ENCODE data around the gene CHDH. TPM values are rescaled to one million over a fixed set of nuclear protein-coding genes. Genes with fewer than 3 reads are reported as not detected.

Gene CHDH
- polyA plus RNA-seq (ENCODE audit: insufficient read length): 8.8 TPM
- long read RNA-seq, donor 1, full-length matches to known transcripts: 2 of 2 reads
- long read RNA-seq, donor 1, partial matches to known transcripts: 0 of 2 reads
- long read RNA-seq, donor 1, other reads (novel, unspliced or antisense): 0 of 2 reads
- long read RNA-seq, donor 2, full-length matches to known transcripts: 1 of 1 reads
- long read RNA-seq, donor 2, partial matches to known transcripts: 0 of 1 reads
- long read RNA-seq, donor 2, other reads (novel, unspliced or antisense): 0 of 1 reads
- long read RNA-seq, donor 3: 0 reads
- long read RNA-seq, donor 4: 0 reads
- long read RNA-seq, donor 5, full-length matches to known transcripts: 4 of 4 reads
- long read RNA-seq, donor 5, partial matches to known transcripts: 0 of 4 reads
- long read RNA-seq, donor 5, other reads (novel, unspliced or antisense): 0 of 4 reads
- long read RNA-seq, donor 6, full-length matches to known transcripts: 3 of 3 reads
- long read RNA-seq, donor 6, partial matches to known transcripts: 0 of 3 reads
- long read RNA-seq, donor 6, other reads (novel, unspliced or antisense): 0 of 3 reads
- long read RNA-seq, donor 7, full-length matches to known transcripts: 1 of 1 reads
- long read RNA-seq, donor 7, partial matches to known transcripts: 0 of 1 reads
- long read RNA-seq, donor 7, other reads (novel, unspliced or antisense): 0 of 1 reads
- long read RNA-seq, donor 8: 0 reads

- DNase-seq: peak; percentile 50
These were observed at the start of gene CHDH, which contains the start of gene IL17RB for GRCh38 chr3:53846134-53846850. Gene CHDH, minus strand, starts transcription at chr3:53846419. Its CDS starts 22,411 bp downstream, at chr3:53824008. Gene IL17RB, plus strand, starts transcription at chr3:53846568. Its CDS starts 21 bp downstream, at chr3:53846589.

- no peak for DNase-seq
These were observed 46.0 kb upstream of the CHDH start for GRCh38 chr3:53892286-53892637.

DNA sequence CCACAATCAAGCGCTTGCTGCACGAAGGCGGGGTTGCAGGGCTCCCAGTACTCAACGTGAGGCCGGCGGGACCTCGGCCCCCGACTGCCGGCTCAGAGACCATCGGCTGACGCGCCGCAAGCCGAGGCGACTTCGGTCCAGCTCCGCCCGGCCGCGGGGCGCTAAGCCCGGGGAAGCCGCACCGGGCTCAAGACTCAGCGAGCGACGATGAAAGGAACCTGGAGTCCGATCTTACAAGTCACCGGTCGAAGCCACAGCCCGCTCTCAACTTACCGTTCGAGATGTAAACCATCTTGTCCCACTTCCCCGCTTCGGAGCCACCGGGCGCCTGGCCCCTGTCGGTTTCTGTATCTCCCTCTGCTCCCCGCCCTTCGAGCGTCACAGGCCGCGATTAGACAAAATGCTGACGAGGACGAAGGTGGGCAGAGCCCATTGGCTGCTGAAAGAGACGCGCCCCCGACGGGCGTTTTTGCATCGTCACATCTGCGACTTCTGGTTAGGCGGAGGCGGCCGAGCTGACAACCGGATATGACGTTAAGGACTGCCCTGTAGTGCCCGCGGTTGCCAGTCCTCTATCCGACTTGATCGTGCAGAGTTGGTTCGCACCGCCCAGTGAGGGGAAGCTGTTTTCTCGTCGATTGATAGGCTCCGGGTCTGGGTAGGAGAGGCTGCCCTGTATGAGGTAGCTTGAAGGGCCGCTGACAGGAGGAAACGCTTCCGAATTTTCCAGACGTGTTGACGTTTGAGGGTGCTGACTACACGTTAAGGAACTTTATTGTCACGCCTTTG lies 45.5 kb upstream of the CHDH start, which contains the start of gene SELENOK:
SELENOK (minus strand) TSS at position 363 of the 789 bp plus-strand sequence.
- peak; percentile 99 for DNase-seq

DNA sequence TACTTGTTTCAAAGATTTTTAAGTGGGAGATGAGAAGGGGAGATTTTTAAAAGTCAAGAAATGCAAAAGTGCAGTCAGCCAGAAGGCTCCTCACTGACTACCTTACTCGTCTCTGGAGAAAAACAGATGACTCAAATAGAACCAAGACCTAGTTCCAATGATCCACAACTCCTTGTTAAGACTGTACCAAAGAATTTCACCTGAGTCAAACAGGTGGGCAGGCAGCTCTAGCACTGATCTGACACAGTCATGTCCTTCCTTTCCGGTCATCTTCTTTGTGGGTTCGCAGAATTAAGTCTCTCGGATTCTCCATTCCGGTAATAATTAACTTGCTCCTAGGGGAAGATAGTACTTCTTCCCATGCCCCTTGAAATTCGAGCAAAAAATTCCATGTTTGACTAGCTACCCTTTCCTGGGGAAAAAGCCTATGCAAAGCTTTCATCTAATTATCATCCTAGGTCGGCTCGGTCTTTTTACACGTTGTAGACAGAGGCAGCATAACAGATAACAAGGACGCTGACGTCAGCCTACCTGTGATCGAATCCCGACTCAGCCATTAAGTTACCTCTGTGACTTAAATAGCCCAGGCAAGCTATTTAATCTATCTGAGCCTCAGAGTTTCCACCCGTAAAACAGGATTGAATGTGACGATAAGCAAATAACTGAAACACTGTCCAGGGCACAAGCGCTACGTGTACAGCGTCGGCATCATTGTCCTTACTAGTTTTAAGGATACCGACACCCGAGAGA lies 44.7 kb upstream of the CHDH start:
- peak; percentile 36 for DNase-seq

DNA sequence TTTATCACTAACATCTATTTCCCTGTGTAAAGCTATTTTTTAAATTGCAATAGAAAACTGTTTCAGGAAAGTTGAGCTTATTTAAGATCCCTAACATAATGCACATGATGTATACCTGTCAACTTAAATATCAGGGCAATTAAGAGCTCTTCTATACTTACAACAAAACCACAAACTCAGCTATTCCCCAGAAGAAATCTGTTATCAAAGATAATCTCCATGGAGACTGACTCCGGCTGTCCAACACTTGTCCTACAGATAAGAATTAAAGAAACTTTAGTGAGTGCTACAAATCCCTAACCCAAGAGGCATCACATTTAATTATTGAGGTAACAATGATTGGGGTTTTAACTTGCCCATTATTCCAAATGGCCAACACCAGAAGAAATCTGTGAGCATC lies 42.0 kb upstream of the CHDH start:
- DNase-seq: no peak

- DNase-seq: no peak
These were observed 41.2 kb upstream of the CHDH start for GRCh38 chr3:53887446-53887845.

DNA sequence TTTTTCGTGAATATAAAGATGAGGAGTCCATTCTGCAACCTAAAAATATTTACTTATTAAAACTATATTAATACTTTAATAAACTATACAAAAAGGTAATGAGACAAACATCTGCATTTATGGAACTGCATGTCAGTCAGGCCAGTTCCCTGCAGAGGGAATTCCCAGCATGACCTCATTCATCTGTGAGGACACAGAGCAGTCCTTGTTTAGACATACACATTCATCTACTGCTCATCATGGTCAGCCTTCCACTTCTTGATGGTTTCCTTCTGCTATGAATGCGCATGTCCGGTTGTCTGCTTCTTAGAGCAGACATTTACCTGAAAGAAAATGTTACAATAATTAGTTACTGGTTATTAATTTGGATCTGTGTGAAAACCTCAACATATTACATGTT lies 39.0 kb upstream of the CHDH start:
- no peak for DNase-seq

DNA sequence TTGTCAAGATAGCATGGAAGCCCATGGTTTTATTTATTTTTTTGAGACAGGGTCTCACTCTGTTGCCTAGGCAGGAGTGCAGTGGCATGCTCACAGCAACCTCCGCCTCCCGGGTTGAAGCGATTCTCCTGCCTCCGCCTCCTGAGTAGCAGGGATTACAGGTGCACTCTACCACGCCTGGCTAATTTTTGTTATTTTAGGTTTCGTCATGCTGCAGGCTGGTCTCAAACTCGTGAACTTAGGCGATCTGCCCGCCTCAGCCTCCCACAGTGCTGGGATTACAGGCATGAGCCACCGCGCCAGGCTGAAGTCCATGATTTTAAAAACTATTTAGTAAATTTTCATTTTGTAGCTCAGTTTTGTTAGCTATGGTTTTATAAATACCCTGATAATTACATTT lies 38.4 kb upstream of the CHDH start:
- no peak for DNase-seq

- no peak for DNase-seq
These were observed 36.8 kb upstream of the CHDH start for GRCh38 chr3:53883008-53883407.

DNA sequence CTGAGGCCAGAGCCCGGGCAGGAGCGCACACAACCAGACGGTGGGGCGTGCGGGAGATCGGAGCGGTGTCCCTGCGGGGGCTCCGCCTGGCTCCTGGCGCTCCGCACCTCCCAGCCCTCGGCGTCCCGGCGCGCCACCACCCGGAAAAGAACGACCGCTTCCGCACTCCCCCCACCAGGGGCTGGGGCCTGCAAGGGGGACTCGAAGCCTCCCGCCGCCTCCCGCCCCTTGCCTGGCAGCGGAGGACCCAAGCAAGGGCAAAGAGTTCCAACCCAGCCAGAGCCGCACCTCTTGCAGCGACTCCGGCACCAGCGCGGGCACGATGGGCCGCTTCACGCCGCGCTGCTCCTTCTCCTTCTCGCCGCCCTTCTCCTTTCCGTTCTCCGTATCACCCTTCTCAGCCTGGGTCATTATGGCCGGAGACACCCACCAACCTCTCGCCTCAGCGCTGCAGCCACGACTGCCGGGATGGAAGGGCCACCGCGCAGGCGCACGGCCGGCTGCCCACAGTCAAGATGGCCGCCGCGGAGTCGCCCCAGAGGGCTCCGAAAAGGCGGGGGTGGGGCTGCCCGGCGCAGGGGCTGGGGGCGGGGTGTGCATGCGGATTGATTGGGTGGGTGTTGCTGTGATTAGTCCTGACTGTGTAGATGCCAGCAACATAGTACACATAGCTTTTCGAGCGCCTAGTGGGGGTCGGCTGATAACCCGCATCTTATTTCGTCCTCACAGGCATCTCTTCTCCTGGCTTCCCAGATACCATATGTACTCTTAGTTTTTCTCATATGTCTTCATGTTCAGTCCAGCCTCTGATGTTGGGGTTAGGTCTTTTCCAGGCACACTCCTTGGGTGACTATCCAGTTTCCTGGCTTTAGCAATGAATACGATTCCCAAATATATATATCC lies 35.7 kb upstream of the CHDH start, which contains the start of gene ACTR8:
ACTR8 (minus strand) TSS at position 462 of the 903 bp plus-strand sequence; CDS start at position 411, 51 bp downstream.
- peak; percentile 88 for DNase-seq

DNA sequence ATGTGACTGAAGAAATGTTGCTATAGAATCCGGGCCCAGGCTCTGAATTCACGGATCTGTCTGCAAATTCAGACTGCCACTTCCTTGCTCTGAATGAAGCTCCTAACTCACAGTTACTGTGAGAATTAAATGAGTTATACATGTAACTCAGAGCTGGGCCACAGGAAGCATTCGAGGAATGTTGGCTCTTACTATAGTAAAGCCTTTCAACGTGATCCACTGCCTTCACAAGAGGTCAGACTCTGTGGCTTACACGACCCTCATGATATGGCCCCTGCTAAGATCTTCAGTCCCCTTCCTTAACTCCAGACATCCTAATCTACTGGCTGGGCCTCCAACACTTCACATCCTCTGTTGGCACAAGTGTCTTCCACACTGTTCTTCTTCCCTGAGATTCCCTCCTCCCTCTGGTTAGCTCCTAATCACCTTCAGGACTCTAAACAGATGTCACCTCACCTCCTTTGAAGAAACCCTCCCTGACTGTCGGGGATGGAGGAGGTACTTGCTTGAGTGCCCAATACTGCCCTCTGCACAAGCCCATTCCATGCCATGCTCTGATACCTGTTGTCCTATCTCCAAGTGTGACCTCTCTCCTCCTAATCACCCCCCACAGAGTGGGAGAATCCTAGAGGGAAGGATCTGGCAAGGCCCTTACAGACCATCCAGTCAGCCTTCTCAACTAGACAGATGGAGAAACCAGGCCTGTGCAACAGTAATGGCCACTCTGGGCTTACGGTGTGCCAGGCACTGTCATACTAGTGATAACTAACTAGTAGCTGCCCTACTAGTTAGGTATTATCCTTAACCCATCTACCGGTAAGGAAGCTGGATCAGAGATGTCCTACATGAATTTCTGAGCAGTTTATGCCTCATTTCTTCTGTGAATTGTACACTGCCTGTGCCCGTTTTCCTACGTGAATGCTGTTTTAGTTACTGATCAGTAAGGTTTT lies 34.5 kb upstream of the CHDH start:
- DNase-seq: no peak

DNA sequence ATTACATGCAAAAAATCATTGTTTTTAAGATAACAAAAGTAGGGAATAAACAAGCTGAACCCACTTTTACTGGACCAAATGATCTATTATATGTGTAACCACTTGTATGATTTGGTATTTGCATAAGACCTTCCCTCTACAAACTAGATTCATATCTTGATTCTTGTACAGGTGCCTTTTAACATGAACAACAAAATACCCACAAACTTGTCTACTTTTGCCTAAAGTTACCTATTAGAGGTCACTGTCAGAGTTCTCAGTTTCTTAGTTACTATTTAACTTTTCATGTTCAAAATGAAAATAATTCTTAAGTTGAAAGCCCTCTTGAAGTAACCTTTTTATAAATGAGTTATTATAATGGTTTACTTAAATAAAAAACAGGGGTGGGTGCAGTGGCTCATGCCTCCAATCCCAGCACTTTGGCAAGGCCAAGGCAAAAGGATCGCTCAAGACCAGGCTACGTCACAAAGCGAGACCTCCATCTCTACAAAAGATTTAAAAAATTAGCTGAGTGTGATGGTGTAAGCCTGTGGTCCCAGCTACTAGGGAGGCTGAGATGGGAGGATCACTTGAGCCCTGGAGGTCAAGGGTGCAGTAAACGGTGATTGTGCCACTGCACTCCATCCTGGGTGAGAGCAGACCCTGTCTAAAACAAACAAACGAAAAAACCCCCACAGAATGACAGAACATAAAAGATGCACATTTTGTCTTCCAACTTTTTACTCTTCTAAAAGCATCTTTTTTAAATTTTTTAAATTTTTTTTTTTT lies 19.7 kb upstream of the CHDH start:
- DNase-seq: no peak

- no peak for DNase-seq
These were observed 16.9 kb upstream of the CHDH start for GRCh38 chr3:53863145-53863544.

DNA sequence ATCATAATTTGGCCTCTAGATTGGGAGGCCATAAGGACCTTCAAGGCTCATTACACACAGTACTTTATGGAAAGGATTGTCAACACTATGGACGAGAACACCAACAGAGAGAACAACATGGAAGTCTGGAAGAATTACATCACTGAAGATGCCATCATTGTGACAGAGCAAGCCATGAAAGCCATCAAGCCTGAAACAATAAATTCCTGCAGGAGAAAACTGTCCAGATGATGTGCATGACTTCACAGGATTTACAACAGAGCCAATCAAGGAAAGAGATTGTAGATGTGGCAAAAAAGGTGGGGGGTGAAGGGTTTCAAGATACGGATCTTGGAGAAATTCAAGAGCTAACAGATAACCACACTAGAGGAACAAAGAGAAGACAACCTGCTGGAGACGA lies 16.0 kb upstream of the CHDH start:
- no peak for DNase-seq

DNA sequence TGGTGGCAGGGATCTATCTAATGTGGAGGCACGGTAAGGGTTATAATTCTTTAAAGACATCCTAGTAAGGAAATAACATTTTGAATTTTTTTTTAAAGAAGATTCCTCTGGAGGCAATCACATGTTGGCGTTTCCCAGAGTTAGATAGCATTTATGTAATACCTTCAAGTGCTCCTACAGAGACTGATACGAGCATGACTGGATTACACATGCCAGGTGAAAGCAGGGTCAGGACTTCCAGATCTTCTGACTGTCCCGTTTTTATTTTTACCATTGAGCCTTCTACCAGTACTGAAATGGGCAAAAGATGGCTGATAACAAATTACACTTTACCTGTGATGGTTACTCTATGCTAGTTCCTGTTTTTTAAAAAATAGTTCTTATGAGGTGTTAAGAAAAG lies 14.0 kb upstream of the CHDH start:
- DNase-seq: no peak

DNA sequence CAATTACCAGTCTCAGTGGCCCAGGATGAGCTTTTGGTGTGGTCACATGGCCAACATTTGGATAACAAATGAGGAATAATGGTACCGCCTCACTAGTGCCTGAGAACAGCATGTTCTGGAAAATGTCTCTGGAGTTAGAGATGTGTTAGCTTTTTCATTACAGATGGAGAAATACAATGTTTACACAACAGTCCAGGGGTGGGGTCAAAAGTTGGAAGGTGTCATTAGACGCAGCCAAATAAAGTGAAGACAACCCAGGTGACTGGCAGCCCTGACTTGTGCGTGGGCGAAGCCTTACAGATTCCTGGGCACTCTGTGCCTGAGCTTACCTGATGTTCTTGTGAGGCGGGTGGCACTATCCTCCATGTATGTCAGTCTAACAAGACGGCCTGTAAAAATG lies 13.0 kb upstream of the CHDH start:
- DNase-seq: no peak

GRCh38 chr3:53858096-53858741 lies 12.0 kb upstream of the CHDH start:
- DNase-seq: no peak

Data from left kidney (tissue), 8 donors.